Measurements from ENCODE around the gene HDAC8.
"Not testable (repeated sequence)": the region's sequence is repeated elsewhere in the genome, so short reads cannot be mapped to it uniquely, and the experiment has no call there.

HDAC8 gene

GRCh38 chrX:72449034-72449433 is 123.6 kb downstream of the HDAC8 start:
- DNase-seq = not testable (repeated sequence)

GRCh38 chrX:72440764-72441163 is 131.9 kb downstream of the HDAC8 start:
- not testable (repeated sequence) for DNase-seq

GRCh38 chrX:72436010-72436409 is 136.6 kb downstream of the HDAC8 start:
- no peak for DNase-seq

GRCh38 chrX:72430405-72430968 is 142.2 kb downstream of the HDAC8 start:
- DNase-seq = no peak

GRCh38 chrX:72421797-72422196 is 150.8 kb downstream of the HDAC8 start:
- DNase-seq = no peak

GRCh38 chrX:72409993-72410392 is 162.7 kb downstream of the HDAC8 start:
- no peak for DNase-seq

- no peak for DNase-seq
Measured at GRCh38 chrX:72408885-72409284, 163.8 kb downstream of the HDAC8 start.

- not testable (repeated sequence) for DNase-seq
Measured at GRCh38 chrX:72405136-72405535, 167.5 kb downstream of the HDAC8 start.

- no peak for DNase-seq
Measured at GRCh38 chrX:72402614-72403013, 170.0 kb downstream of the HDAC8 start.

- DNase-seq = no peak
Measured at GRCh38 chrX:72399816-72400215, 172.8 kb downstream of the HDAC8 start.

- DNase-seq = no peak
Measured at GRCh38 chrX:72396117-72396516, 176.5 kb downstream of the HDAC8 start.

GRCh38 chrX:72395237-72395636 is 177.4 kb downstream of the HDAC8 start:
- no peak for DNase-seq

GRCh38 chrX:72394518-72395170 is 178.0 kb downstream of the HDAC8 start:
- DNase-seq = no peak

GRCh38 chrX:72393836-72394517 is 178.7 kb downstream of the HDAC8 start:
- no peak for DNase-seq

- no peak for DNase-seq
Measured at GRCh38 chrX:72392816-72393800, 179.5 kb downstream of the HDAC8 start.

- DNase-seq = no peak
Measured at GRCh38 chrX:72392042-72392441, 180.6 kb downstream of the HDAC8 start.

- DNase-seq = no peak
Measured at GRCh38 chrX:72387247-72387646, 185.4 kb downstream of the HDAC8 start.

GRCh38 chrX:72382202-72382595 is 190.4 kb downstream of the HDAC8 start:
- no peak for DNase-seq

GRCh38 chrX:72381439-72382201 is 191.0 kb downstream of the HDAC8 start:
- DNase-seq = no peak

GRCh38 chrX:72376124-72376523 is 196.5 kb downstream of the HDAC8 start:
- no peak for DNase-seq

- DNase-seq = no peak
Measured at GRCh38 chrX:72373136-72373535, 199.5 kb downstream of the HDAC8 start.

- DNase-seq = no peak
Measured at GRCh38 chrX:72372735-72373134, 199.9 kb downstream of the HDAC8 start.
